ENCODE measurements around the gene SLC2A4.
A peak's percentile ranks its signal among the peaks of the same experiment; 100 is the strongest.

Gene SLC2A4

GRCh38 chr17:7313088-7313889 is 31.8 kb downstream of the SLC2A4 start:
- H3K27ac ChIP-seq (ENCODE audit: poor library complexity, severe bottlenecking): peak overlapping the region; percentile 78
- H3K36me3 ChIP-seq (ENCODE audit: low read depth): peaks cover 78% of the 10 kb centered on the region

GRCh38 chr17:7313890-7314718 is 32.6 kb downstream of the SLC2A4 start:
- no peak for TF ChIP-seq CTCF (IDR thresholded peaks at IDR 0.05; ENCODE audit: poor library complexity, severe bottlenecking)
- H3K9me3 ChIP-seq (ENCODE audit: severe bottlenecking): no peaks in the 10 kb centered on the region
- H3K4me3 ChIP-seq (ENCODE audit: severe bottlenecking): peak overlapping the region; percentile 97
- no peak for DNase-seq (ENCODE audit: low spot score)
- no peaks in the 10 kb centered on the region for H3K27me3 ChIP-seq (ENCODE audit: insufficient read depth, poor library complexity, severe bottlenecking)
- H3K27ac ChIP-seq (ENCODE audit: poor library complexity, severe bottlenecking): peak overlapping the region; percentile 78
- H3K36me3 ChIP-seq (ENCODE audit: low read depth): peaks cover 78% of the 10 kb centered on the region
- ATAC-seq (ENCODE audit: low read depth): no peak
- peaks cover 9% of the 10 kb centered on the region for H3K4me1 ChIP-seq (ENCODE audit: insufficient read depth, poor library complexity, severe bottlenecking)

More at GRCh38 chr17:7313088-7313889, 31.8 kb downstream of the SLC2A4 start:
- H3K27me3 ChIP-seq (ENCODE audit: insufficient read depth, poor library complexity, severe bottlenecking): no peaks in the 10 kb centered on the region
- H3K4me3 ChIP-seq (ENCODE audit: severe bottlenecking): no peak overlapping the region
- DNase-seq (ENCODE audit: low spot score): no peak
- peak; percentile 53 for ATAC-seq (ENCODE audit: low read depth)
- no peak for TF ChIP-seq CTCF (IDR thresholded peaks at IDR 0.05; ENCODE audit: poor library complexity, severe bottlenecking)
- H3K4me1 ChIP-seq (ENCODE audit: insufficient read depth, poor library complexity, severe bottlenecking): peaks cover 11% of the 10 kb centered on the region
- no peaks in the 10 kb centered on the region for H3K9me3 ChIP-seq (ENCODE audit: severe bottlenecking)

GRCh38 chr17:7314719-7315569 is 33.4 kb downstream of the SLC2A4 start, which contains the start of gene GPS2:
TSS of gene GPS2 (minus strand) at chr17:7315360. CDS start at chr17:7315052, 308 bp downstream.
- Histone ChIP-seq H3K27me3 (ENCODE audit: insufficient read depth, poor library complexity, severe bottlenecking) (no peaks in the 10 kb centered on the region), H3K4me3 (ENCODE audit: severe bottlenecking) (peak within 1 kb of the TSS; percentile 97), H3K36me3 (ENCODE audit: low read depth) (peaks cover 73% of the 10 kb centered on the region), H3K4me1 (ENCODE audit: insufficient read depth, poor library complexity, severe bottlenecking) (peaks cover 3% of the 10 kb centered on the region), H3K27ac (ENCODE audit: poor library complexity, severe bottlenecking) (peak within 1 kb of the TSS; percentile 78), H3K9me3 (ENCODE audit: severe bottlenecking) (no peaks in the 10 kb centered on the region)
- ATAC-seq (ENCODE audit: low read depth): peak; percentile 66
- no peak for TF ChIP-seq CTCF (IDR thresholded peaks at IDR 0.05; ENCODE audit: poor library complexity, severe bottlenecking)
- peak; percentile 93 for DNase-seq (ENCODE audit: low spot score)

DNA sequence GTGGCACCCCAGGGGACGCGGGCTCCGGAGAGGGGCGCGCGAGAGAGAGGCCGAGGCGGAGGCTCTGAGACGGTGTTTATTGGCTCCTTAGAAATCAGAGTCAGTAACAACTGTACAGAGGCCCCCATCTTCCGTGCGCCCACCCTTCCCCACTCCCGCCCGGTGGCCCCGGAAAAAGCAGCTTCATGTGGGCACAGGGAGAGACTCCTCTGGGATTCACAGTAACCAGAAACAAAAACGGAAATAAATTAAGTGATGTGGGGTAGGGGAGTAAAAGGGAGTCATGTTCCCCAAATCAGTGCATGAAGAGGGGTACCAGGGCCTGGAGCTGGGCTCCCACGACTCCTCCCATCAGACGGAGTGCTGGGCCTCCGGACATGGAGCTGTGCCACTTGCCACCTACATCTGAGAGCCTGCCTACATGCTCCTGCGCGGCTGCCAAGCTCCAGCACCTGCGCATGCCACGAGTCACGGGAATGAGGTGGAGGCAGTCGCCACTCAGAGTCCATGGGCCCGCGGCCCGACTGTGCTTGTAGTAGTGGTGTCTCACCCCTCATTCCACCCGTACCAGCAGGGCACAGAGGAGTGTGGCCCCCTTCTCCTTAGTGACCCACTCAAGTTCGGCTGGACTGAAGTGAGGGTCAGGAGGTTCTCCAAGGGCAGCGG is 34.2 kb downstream of the SLC2A4 start:
- ATAC-seq (ENCODE audit: low read depth) (peak; percentile 3; the same call in 2 of the 3 replicates), DNase-seq (ENCODE audit: low spot score) (no peak)
- Histone ChIP-seq H3K9me3 (ENCODE audit: severe bottlenecking) (no peaks in the 10 kb centered on the region), H3K4me1 (ENCODE audit: insufficient read depth, poor library complexity, severe bottlenecking) (peaks cover 3% of the 10 kb centered on the region), H3K27ac (ENCODE audit: poor library complexity, severe bottlenecking) (peak overlapping the region; percentile 78), H3K27me3 (ENCODE audit: insufficient read depth, poor library complexity, severe bottlenecking) (no peaks in the 10 kb centered on the region), H3K4me3 (ENCODE audit: severe bottlenecking) (peak overlapping the region; percentile 97), H3K36me3 (ENCODE audit: low read depth) (peaks cover 72% of the 10 kb centered on the region)
- no peak for TF ChIP-seq CTCF (IDR thresholded peaks at IDR 0.05; ENCODE audit: poor library complexity, severe bottlenecking)
